IPS DF 4.7 (cell line): ENCODE measurements around the gene THAP6.
"Not testable (repeated sequence)": the region's sequence is repeated elsewhere in the genome, so short reads cannot be mapped to it uniquely, and the experiment has no call there.

Source experiments
- DNase-seq: peaks from one replicate; pipeline ENCODE4 v3.0.0-alpha.2; 2013; ENCODE audit warnings: low spot score; ENCODE audit errors: extremely low read depth

The THAP6 gene, protein sequence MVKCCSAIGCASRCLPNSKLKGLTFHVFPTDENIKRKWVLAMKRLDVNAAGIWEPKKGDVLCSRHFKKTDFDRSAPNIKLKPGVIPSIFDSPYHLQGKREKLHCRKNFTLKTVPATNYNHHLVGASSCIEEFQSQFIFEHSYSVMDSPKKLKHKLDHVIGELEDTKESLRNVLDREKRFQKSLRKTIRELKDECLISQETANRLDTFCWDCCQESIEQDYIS

DNA sequence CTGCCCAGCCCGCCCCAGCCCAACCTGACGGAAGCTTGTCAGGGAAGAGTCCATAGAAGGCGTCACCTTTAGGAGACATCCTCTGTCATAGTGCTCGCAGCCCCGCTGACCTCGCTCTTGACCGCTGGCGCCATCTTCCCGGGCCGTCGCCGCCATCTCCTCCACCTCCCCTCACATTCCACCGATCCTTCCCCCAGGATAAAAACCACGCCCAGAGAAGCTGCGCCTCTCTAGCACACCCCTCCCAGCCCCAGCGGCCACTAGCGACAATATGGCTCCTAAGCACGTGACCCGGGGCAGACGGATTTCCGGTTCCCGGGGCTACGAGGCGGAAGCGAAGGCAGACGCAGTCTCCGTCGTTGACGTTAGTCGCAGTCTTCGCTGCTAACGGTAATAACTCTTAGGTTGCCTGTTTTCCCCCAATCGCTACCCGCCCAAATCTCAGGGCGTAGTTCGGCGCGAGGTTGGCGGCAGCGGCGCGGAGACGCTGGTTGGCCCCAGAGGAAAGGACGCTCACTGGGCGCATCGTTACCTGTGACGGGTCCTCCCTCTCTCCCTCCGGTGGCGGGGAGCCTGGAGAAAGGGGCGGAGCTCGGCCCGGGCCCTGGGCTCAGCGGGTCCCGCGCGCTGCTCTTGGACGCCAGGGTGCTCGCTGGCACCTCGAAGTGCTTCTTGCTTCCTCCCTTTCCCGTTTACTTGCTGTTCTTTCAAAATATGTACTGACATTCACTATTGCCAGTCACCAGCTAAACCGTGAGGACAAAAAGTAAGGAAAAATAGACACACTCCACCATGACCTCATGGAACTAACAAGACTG, at the start of gene THAP6, which contains the start of gene RCHY1:
Gene THAP6, plus strand, starts transcription at position 343 of the 818 bp plus-strand sequence. CDS start 980 bp downstream, outside the sequence.
Gene RCHY1, minus strand, starts transcription at position 273 of the 818 bp plus-strand sequence. Its CDS starts 117 bp downstream, at position 156.
- DNase-seq, result peak; percentile 87

DNA sequence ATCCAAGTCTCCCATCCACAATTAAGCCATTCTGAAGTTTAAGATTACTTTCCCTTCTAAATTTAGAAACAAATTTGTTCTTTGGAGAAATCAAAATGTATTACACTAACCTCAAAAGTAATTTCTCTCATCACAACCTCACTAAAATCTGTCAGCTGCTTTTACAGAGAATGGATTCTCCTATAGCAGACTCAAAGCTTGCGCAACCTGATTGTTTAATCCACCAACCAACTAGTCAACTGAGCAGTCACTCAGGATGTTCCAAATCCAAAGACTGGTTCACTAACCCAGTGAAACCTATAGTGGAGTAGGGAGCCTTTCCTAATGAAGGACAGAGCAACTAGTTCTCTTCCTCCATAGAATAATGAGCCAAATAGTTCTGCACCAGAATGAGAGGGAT, 44.4 kb upstream of the THAP6 start:
- DNase-seq, result no peak

DNA sequence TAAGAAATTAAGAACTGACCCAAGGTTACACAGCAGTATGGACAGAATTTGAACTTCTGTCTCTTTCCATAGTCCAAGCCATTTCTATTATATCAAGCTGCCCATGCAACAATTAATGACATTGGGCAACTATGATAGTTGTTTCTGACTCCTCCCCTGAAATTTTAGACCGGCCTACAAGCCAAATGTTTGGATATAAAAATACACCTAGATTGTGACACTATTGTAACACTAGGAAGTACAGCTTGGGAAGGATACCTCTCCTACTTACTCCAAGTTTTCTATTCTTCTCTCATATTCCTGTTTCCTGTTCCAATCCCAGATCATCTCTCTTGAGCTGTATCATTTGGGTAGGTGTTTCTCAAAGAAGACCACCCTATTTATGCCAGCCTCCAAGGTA, 43.5 kb upstream of the THAP6 start:
- DNase-seq, result no peak

DNA sequence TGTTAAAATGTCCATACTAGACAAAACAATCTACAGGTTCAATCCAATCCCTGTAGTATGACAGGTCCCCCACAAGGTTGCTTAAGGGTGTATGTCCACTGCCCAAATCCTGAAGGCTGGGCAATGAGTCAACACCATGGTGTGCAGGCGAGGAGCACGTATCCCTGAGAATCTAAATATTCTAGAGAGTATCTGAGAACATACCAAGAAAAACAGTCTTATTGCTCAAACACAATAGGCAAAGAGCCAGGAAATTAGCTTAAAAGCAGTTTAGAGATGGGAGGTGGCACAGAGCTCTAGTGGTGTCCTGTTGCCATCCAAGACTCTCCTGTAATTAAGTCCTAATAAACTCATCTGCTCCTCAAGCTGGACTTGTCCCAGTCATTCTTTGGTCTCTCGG, 37.1 kb upstream of the THAP6 start:
- DNase-seq, result no peak

DNA sequence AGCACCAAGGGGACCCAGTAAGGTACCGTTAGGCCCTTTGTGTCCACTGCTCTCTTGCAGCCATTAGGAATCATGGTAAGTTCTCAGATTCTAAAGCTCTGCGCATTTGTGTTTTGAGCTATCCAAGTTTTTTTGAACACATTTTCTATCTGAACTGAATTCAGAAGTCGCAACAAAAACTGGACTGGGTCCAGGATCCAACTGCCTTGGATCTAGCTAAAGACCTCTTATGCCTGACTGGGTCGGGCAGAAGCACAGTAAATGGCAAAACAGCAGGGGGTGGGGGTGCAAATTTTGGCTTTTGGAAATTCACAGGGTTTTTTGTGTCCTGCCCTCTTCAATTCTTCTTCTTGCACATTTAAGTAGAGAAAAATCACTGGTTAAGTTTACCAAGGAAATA, 30.1 kb upstream of the THAP6 start:
- no peak for DNase-seq

DNA sequence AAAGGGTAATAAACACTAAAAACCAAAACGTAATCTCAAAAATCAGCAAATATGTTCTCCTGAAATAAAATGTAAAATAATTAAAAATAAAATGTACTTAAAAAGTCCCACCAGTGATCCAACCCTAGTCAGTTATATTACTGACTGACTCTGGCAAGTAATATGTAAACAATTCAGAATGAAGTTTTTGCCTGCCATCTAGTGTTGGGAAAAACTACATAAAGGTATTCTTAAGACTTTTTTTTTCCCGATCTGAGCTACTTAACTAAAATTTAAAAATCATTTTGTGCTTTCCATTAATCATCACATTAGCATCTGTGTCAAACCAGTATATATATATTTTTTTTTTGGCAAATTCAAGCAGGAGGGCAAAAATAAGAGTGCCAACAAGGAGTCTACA, 24.1 kb upstream of the THAP6 start:
- DNase-seq, result no peak

DNA sequence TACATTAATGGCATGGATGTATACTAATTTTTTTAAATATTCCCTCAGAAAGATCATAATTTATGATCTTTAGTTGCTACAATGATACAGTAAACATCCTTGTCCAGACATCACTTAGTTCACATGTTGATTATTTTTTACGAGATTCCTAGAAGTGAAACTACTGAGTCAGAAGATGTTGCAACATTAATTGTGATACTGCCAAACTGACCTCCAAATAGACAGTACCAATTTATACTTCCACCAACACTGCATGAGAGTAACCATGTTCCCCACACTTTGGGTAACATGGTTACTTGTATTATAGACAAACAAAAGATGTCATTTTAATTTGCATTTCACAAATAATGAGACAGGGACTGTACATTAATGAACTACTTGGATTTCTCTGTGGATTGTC, 19.7 kb upstream of the THAP6 start:
- no peak for DNase-seq

DNA sequence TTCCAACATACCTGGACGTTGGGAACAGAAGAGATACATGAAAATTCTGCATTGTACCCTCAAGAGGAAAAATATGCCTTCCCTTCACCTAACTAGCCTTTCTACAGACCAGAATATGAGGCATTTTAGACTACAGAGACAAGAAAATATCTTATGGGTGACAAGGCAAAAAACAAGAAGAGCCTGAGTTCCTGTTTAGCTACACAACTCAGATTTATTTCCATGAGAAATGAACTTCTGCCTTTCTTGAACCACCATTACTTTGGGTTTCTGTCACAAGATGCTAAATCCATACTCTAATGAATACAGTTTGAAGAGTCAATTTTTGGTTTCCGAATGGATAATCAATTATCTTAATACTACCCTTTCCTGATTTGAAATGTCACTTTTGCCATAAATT, 18.8 kb upstream of the THAP6 start:
- DNase-seq, result no peak

DNA sequence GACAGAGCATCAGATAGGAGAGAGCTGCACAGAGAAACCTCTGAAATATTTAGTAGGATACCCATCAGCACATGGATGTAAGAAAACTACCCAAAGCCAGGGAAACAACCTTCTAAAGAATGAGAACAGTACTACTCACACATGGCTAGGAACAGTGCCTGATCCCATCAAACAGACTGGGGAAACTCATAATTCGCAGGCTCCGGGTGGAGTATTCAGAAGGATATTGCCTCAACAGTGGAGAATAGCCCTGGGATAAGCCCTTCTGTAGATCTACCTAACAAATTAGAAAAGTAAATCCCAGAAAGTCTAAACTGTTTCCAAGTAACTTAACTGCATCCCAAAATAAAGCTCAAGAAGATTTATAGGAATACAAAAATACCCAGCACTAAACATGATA, 17.9 kb upstream of the THAP6 start:
- no peak for DNase-seq

DNA sequence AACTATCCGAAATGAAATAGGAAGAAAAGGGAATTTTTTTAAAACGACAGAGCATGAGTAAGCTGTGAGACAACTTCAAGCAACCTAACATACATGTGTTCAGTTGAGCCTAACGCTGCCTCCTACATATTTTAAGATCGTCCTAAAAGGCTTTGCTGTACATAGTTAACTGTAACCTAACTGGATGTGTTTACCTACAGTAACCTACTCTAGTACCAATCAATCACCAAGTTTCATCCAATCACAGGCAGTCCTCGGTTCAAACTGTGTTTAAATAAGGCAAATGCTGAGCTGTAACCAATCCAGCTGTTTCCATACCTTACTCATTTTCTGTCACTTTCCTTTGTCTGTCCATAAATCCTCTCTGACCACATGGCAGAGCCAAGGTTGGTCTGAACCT, 17.1 kb upstream of the THAP6 start:
- DNase-seq, result no peak

DNA sequence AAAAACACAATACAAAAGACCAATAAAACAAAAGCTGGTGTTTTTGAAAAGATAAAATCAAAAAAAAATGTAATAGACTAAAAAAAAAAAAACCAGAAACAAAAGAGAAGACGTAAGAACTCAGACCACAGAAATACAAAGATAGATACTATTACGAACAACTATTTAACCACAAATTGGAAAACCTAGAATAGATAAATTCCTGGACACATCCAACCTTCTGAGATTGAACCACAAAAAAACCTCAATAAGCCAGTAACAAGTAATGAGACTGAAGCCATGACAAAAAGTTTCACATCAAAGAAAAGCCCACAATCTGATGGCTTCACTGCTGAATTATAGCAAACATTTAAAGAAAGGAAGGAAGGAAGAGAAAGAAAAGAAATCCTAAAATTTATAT, 16.2 kb upstream of the THAP6 start:
- no peak for DNase-seq

DNA sequence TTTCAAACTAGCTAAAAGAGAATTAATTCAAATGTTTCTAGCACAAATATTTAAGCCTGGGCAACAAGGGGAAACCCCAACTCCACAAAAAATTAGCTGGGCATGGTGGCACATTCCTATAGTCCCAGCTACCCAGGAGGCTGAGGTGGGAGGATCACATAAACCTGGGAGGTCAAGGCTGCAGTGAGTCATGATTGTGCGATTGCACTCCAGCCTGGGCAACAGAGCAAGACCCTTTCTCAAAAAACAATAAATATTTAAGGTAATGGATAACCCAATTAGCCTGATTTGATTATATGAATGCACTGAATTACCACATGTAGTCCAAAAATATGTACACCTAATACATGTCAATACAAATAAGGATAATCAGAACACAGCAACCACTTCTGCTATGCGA, 14.4 kb upstream of the THAP6 start:
- DNase-seq, result no peak

DNA sequence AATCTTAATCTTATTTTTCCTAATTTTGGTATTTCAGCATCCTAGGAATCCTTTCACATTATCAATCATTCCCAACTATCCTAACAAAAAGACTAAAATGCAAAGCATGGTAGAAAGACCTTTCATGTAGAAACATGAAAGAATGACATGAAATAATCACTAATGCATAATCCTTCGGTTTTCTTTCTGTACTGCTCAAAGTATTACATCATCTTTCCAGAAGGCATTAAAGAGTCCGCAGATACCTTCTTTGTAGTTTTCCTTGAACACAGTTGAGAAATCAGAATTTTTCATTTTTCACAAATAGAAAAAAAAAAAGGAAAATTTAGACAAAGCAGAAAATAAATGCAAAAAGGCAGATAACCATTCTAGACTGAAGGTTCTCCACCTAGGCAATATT, 11.6 kb upstream of the THAP6 start:
- DNase-seq, result no peak

DNA sequence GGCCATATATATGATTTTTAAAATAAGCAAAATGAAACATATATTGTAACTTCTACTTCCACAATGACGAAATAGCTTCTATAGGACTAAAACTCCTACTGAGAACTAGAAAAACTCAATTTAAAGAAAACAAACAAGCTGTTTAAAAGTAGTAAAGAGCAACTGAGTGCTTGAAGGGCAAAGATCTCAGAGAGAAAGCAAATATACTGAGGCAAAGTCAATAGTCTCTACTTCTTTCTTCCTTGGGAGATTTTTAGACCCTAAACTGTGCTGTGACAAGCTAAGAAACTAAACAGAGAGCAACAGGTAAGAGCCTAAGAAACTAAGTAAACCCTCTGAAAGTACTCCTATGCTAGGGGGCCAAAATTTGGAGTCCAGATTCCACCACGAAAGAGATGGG, 8.6 kb upstream of the THAP6 start:
- no peak for DNase-seq

DNA sequence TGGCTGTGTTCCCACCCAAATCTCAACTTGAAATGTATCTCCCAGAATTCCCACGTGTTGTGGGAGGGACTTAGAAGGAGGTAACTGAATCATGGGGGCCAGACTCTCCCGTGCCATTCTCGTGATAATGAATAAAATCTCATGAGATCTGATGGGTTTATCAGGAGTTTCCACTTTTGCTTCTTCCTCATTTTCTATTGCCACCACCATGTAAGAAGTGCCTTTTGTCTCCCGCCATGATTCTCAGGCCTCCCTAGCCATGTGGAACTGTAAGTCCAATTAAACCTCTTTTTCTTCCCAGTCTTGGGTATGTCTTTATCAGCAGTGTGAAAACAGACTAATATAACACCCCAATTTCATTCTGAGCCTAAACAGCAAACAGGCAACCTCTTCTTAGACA, 4.7 kb upstream of the THAP6 start:
- DNase-seq, result not testable (repeated sequence)

DNA sequence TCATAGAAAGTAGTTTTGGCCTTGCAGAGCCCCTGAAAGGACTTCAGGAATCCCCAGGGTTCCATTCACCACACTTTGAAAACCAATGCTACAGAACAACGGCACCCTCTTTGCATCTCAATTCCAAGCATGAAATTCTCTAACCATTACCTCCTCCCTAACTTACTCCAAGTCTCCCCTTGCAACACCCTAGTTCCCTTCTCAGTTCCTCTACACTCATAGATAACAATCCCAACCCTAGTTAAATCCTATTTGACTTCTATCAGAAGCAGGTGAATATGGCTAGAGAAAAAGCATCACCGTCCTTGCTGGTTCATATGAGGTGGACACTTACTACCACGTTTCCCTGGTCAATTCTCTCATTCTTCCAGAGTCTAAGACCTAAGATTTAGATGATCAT, 2.4 kb upstream of the THAP6 start:
- DNase-seq, result no peak

DNA sequence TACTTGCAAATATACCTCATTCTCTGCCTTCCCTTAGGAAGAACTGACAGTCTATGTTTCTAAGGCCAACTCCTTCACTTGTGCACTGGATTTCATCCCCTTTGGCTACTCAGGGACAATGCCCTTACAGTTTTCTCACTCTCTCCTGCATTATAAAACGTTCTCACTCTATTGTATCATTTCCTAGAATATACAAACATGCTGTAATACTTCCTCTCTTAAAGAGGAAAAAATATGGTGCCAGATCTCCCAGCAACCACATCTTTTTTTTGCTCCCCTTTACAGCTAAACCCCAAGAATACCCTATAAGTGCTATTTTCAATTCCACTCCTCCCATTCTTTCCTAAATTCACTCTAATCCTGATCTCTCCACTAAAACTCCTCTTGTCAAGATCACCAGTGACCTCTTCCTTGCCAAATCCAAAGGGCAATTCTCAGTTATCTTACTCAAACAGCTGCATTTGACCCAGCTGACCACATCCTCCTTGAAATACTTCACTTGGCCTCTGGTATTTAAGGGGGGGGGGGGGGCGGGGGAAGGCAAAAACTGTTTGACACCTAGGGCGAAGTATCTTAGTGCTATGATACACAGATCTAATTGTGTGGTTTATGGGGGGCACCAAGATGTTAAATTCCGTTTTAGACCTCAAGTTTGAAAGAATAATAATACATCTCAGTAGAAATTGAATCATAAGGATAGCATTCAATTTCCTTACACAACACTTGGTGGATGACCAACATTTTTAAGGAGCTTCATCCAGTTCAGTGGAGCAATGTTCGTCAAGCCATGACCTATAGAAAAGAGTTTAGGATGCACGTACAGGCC, 1.7 kb upstream of the THAP6 start:
- no peak for DNase-seq

DNA sequence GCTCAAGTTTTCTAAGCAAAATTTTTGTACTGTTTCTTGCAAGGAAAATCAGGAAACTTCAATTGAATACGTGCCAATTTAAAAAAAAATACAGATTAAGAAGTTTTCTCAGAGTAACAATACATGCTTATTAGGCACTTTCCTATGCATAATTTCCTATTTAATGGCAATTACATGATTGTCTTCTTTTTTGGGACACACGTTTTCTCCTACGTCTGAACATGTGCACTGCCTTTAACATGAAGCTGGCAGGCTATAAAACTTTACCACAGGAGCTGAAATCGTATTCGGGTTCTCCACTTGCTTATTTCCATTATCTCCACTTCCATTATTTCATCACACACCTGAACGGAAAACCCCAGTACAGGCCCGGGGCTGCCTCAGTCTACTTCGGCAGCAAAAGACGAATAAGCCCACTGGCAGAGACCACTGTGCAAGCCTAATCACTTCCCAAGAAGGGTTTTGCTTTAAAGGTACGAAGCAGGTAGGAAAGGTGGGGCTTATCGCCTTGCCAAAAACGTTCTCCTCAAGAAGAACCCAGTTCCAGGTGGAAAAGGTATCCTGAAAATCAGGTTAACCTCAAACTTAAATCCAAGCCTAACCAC, 645 bp upstream of the THAP6 start:
- no peak for DNase-seq

DNA sequence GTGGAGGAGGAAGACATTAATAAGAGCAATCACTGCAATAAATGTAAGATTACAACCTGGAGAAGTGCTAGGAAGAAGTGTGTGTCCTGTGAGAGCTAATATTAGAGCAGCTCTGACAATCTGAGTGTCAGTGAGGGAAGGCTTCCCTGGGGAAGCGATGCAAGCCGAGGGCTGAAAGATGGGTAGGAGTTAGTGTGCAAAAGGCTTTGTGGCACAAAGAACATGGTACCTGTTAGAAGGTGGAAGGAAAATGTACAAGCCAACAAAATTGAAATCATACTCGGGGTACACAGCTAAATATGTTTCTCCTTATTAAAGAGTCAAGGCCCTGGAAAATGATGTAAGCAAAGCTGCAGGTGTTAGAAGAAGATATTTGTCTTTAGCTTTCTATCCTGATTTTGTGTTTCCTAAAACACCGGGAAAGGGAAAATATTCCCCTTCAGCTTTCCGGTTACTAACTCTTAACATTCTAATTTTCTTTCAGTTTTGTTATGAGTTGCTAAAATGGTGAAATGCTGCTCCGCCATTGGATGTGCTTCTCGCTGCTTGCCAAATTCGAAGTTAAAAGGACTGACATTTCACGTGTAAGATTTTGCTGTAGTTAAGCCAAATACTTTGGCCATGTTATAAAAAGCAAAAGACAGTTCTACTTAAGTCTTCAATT, 808 bp downstream of the THAP6 start:
- DNase-seq, result no peak

DNA sequence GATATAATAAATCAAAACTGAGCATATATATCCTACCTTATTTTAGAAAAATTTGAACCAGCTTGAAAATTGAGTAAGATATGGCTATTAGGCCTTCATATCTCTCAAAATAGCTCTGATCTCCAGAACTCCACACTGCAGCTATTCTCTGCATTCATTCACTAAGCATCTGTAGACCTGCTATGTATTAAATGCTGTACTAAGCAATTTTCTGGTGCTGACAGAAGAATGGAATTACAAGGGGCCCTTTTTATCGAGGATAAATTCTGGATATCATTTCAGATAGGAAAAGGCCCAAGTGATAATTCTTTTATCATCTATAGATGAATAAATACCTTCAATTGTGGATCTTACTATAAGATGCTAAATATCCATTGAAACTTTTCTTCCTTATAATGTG, 1.9 kb downstream of the THAP6 start:
- DNase-seq, result no peak

DNA sequence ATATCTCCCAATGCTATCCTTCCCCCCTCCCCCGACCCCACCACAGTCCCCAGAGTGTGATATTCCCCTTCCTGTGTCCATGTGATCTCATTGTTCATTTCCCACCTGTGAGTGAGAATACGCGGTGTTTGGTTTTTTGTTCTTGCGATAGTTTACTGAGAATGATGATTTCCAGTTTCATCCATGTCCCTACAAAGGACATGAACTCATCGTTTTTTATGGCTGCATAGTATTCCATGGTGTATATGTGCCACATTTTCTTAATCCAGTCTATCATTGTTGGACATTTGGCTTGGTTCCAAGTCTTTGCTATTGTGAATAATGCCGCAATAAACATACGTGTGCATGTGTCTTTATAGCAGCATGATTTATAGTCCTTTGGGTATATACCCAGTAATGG, 5.2 kb downstream of the THAP6 start:
- DNase-seq, result not testable (repeated sequence)
